Measurements from ENCODE around the gene MCMBP. TPM values are rescaled to one million over a fixed set of nuclear protein-coding genes. Genes with fewer than 3 reads are reported as not detected.

MCMBP gene
- total and polyA plus RNA-seq, 5 experiments from 2014 or later = 44.6 to 58.2 (median 50.9) TPM

- peaks cover 2 to 4% (median 3%) of the 10 kb centered on the region in 3 donors for H3K36me3 Mint-ChIP-seq
- POLR2A ChIA-PET = no interaction called here
- no peak for DNase-seq
- H3K27me3 Mint-ChIP-seq = no peaks in the 10 kb centered on the region
- no peak overlapping the region for H3K4me3 Mint-ChIP-seq
- H3K27ac Mint-ChIP-seq = no peak overlapping the region
- peaks cover 15 to 42% (median 25%) of the 10 kb centered on the region in 4 donors for H3K4me1 Mint-ChIP-seq
- peaks cover 0 to 2% (median 0%) of the 10 kb centered on the region in 9 donors for H3K9me3 Mint-ChIP-seq
- ATAC-seq = no peak
Observed at GRCh38 chr10:119786117-119786769, 86.4 kb downstream of the MCMBP start.

- ATAC-seq (peak; percentile 63 to 98), DNase-seq (peak in 3 of 10 donors; percentile 21 to 51 (median 48))
- Mint-ChIP-seq H3K36me3 (peaks cover 3 to 5% (median 5%) of the 10 kb centered on the region in 3 donors), H3K4me1 (peaks cover 13 to 42% (median 25%) of the 10 kb centered on the region in 4 donors), H3K9me3 (peaks cover 0 to 4% (median 0%) of the 10 kb centered on the region in 9 donors), H3K27me3 (no peaks in the 10 kb centered on the region), H3K4me3 (peak overlapping the region in 9 of 10 donors; percentile 1 to 46 (median 37)), H3K27ac (peak overlapping the region in 6 of 10 donors; percentile 9 to 69 (median 14))
- POLR2A ChIA-PET = interaction anchor here (0.8 kb wide), 1 partner anchor 88 kb away, joined by 3 read pairs; the partner anchor contains the start of gene MCMBP
Observed at GRCh38 chr10:119784340-119785067, 88.1 kb downstream of the MCMBP start.

DNA sequence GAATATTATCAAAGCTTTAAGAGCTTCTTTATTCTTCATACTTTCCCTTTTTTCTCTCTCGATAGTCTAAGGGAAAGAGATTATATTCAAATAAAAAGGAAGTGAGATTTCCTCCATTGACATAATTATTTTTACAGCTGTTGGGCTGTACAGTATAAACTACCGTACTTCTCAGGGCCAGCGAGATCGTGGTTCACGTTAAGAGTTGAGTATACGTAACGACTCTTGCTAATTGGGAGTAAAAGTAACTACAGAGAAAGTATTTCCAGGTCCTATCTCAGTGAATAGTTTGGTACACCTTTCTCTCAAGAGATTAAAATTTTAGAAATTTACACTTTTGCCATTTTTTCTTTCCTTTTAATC is 89.0 kb downstream of the MCMBP start:
- Mint-ChIP-seq H3K4me1 (peaks cover 12 to 45% (median 25%) of the 10 kb centered on the region in 4 donors), H3K27me3 (no peaks in the 10 kb centered on the region), H3K9me3 (peaks cover 0 to 4% (median 0%) of the 10 kb centered on the region in 9 donors), H3K4me3 (peak overlapping the region in 1 of 10 donors; percentile 60), H3K27ac (peak overlapping the region in 1 of 10 donors; percentile 54), H3K36me3 (peaks cover 3 to 5% (median 4%) of the 10 kb centered on the region in 3 donors)
- ATAC-seq (no peak), DNase-seq (no peak)
- POLR2A ChIA-PET = no interaction called here

DNA sequence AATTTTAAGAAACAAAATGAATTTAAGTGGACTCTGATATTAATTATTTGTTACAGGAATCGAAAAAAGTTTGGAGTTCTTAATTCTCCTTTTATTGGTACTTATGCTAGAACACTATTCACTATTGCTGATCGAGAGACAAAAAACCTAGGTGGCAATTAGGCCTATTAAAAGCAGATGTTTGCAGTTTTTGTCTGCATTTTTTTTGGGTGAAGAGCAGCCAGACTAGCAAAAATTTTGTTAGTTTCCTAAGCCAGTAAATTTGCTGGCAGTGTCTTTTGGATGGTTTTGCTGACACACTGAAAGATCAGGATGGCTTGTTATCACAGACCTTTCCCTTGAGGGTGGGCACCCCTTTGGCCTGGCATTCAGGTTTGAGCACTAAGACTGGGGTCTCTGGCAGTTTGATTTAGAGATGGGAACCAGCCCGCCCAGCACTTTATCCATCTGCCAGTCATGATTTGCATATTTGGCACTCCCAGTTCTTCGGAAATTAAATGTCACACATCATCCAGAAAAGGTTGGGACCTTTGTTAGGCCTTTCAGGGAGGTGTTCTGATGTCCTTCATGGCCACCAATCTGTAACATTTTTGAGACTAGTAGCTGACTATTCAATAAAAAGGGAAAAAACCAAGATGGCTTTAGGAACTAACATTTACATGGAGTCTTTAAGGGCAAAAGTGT is 89.5 kb downstream of the MCMBP start:
- H3K27me3 Mint-ChIP-seq = no peaks in the 10 kb centered on the region
- H3K27ac Mint-ChIP-seq = no peak overlapping the region
- peaks cover 12 to 45% (median 25%) of the 10 kb centered on the region in 4 donors for H3K4me1 Mint-ChIP-seq
- ATAC-seq (no peak), DNase-seq (no peak)
- H3K36me3 Mint-ChIP-seq = peaks cover 3 to 5% (median 3%) of the 10 kb centered on the region in 3 donors
- H3K9me3 Mint-ChIP-seq = peaks cover 0 to 4% (median 0%) of the 10 kb centered on the region in 9 donors
- H3K4me3 Mint-ChIP-seq = no peak overlapping the region
- POLR2A ChIA-PET = no interaction called here

- Mint-ChIP-seq H3K9me3 (peaks cover 0 to 4% (median 0%) of the 10 kb centered on the region in 9 donors), H3K4me3 (no peak overlapping the region), H3K27ac (no peak overlapping the region), H3K27me3 (no peaks in the 10 kb centered on the region), H3K36me3 (peaks cover 3 to 5% (median 3%) of the 10 kb centered on the region in 3 donors), H3K4me1 (peaks cover 5 to 42% (median 19%) of the 10 kb centered on the region in 4 donors)
- DNase-seq (no peak), ATAC-seq (no peak)
- POLR2A ChIA-PET = no interaction called here
Observed at GRCh38 chr10:119781498-119781897, 91.1 kb downstream of the MCMBP start.

DNA sequence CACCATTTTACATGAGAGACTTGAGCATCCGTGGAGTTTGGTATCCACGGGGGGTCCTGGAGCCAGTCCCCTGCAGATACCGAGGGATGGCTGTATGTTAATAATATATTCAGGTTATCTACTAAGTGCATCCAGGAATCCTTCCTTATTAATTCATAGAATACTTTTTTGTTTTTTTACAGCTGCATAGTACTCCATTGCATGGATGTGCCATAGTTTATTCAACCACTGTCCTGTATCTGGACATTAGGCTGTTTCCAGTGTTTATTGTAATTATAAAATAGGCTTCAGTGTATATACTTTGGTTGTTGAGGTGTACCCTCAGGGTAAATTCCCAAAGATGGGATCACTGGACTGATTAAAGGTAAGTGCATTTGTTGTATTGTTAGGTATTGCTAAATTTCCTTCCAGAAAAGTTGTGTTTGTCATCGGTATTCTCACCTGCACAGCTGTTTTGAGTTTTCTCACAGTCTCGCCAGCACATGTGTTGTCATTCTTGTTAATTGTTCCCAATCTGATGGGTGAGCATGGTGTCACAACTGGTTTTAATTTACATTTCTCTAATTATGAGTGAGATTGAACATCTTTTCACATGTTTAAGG is 91.7 kb downstream of the MCMBP start:
- H3K36me3 Mint-ChIP-seq = peaks cover 3 to 5% (median 3%) of the 10 kb centered on the region in 3 donors
- H3K9me3 Mint-ChIP-seq = peaks cover 0 to 4% (median 0%) of the 10 kb centered on the region in 9 donors
- H3K27me3 Mint-ChIP-seq = no peaks in the 10 kb centered on the region
- peaks cover 5 to 37% (median 19%) of the 10 kb centered on the region in 4 donors for H3K4me1 Mint-ChIP-seq
- POLR2A ChIA-PET = no interaction called here
- ATAC-seq = no peak
- DNase-seq = no peak
- H3K4me3 Mint-ChIP-seq = no peak overlapping the region
- peak overlapping the region in 1 of 10 donors; percentile 3 for H3K27ac Mint-ChIP-seq

Other genes starting within 250 kb of the MCMBP start
- 10 to 100 TPM; 14.4 to 17.8 TPM for gene BAG3, start 221.5 kb downstream of the MCMBP start, total RNA-seq
- gene BAG3, start 221.5 kb downstream of the MCMBP start, polyA plus RNA-seq = 10 to 100 TPM in 2 of 3 donors, 1 to 10 TPM in 1; 5.1 to 26.5 (median 12.5) TPM
- 10 to 100 TPM in 1 of 2 experiments, 1 to 10 TPM in 1; 8.5 to 10.9 TPM for gene INPP5F, start 146.8 kb downstream of the MCMBP start, total RNA-seq
- 1 to 10 TPM; 1.4 to 2.5 (median 2.4) TPM for gene INPP5F, start 146.8 kb downstream of the MCMBP start, polyA plus RNA-seq
- 10 to 100 TPM; 61.4 to 70.0 TPM for gene SEC23IP, start 19.9 kb upstream of the MCMBP start, total RNA-seq
- gene SEC23IP, start 19.9 kb upstream of the MCMBP start, polyA plus RNA-seq = 10 to 100 TPM; 39.6 to 42.3 (median 40.8) TPM

All from naive thymus-derived CD8-positive, alpha-beta T cell (primary cell).